ENCODE data around the gene ANO9.
"Not testable (repeated sequence)": the region's sequence is repeated elsewhere in the genome, so short reads cannot be mapped to it uniquely, and the experiment has no call there.

ANO9 gene

GRCh38 chr11:434496-434895 lies 7.3 kb downstream of the ANO9 start:
- no peak for DNase-seq (ENCODE audit: low read depth in 2 of 2)

- no peak for DNase-seq (ENCODE audit: low read depth in 2 of 2)
These were observed 8.2 kb downstream of the ANO9 start for GRCh38 chr11:433641-434040.

- DNase-seq (ENCODE audit: low read depth in 2 of 2), result no peak
These were observed 8.7 kb downstream of the ANO9 start for GRCh38 chr11:433111-433510.

GRCh38 chr11:432501-433100 lies 9.2 kb downstream of the ANO9 start:
- no peak for DNase-seq (ENCODE audit: low read depth in 2 of 2)

- no peak for DNase-seq (ENCODE audit: low read depth in 2 of 2)
These were observed 9.9 kb downstream of the ANO9 start for GRCh38 chr11:431921-432320.

GRCh38 chr11:429931-430456 lies 11.8 kb downstream of the ANO9 start:
- no peak for DNase-seq (ENCODE audit: low read depth in 2 of 2)

GRCh38 chr11:429391-429790 lies 12.4 kb downstream of the ANO9 start:
- no peak for DNase-seq (ENCODE audit: low read depth in 2 of 2)

GRCh38 chr11:428295-428694 lies 13.5 kb downstream of the ANO9 start:
- no peak for DNase-seq (ENCODE audit: low read depth in 2 of 2)

- DNase-seq (ENCODE audit: low read depth in 2 of 2), result no peak
These were observed 15.0 kb downstream of the ANO9 start for GRCh38 chr11:426851-427250.

GRCh38 chr11:425301-425700 lies 16.5 kb downstream of the ANO9 start:
- no peak for DNase-seq (ENCODE audit: low read depth in 2 of 2)

- not testable (repeated sequence) for DNase-seq (ENCODE audit: low read depth in 2 of 2)
These were observed 17.0 kb downstream of the ANO9 start for GRCh38 chr11:424766-425165.

GRCh38 chr11:424232-424631 lies 17.6 kb downstream of the ANO9 start:
- no peak for DNase-seq (ENCODE audit: low read depth in 2 of 2)

- DNase-seq (ENCODE audit: low read depth in 2 of 2), result no peak
These were observed 19.6 kb downstream of the ANO9 start for GRCh38 chr11:422249-422656.

GRCh38 chr11:420911-421321 lies 20.9 kb downstream of the ANO9 start:
- no peak for DNase-seq (ENCODE audit: low read depth in 2 of 2)

- DNase-seq (ENCODE audit: low read depth in 2 of 2), result no peak
These were observed 21.5 kb downstream of the ANO9 start for GRCh38 chr11:420054-420910.

- DNase-seq (ENCODE audit: low read depth in 2 of 2), result no peak
These were observed 22.4 kb downstream of the ANO9 start for GRCh38 chr11:419248-420005.

- DNase-seq (ENCODE audit: low read depth in 2 of 2), result no peak
These were observed 23.2 kb downstream of the ANO9 start for GRCh38 chr11:418343-419247.

- no peak for DNase-seq (ENCODE audit: low read depth in 2 of 2)
These were observed 24.0 kb downstream of the ANO9 start for GRCh38 chr11:417652-418342.

- DNase-seq (ENCODE audit: low read depth in 2 of 2), result no peak
These were observed 24.8 kb downstream of the ANO9 start for GRCh38 chr11:416757-417621.
